DND-41 (cell line): ENCODE results near the gene ACTA2.

ENCODE experiments used
- ATAC-seq: fragments of 200-7000 bp; cut with Tn5 transposase; 3 replicates; pipeline ENCODE4 v1.9.1; 2021; ENCODE audit warnings: low read depth; ENCODE audit not compliant: insufficient read depth
- DNase-seq: peaks from one replicate; pipeline ENCODE4 v3.0.0-alpha.2; 2020
- H2AFZ ChIP-seq: 2 replicates; pipeline ENCODE4 v1.6.0; 2012; ENCODE audit warnings: low read depth, low read length
- H3K27ac ChIP-seq: 2 replicates; pipeline ENCODE4 v1.5.1; 2012; ENCODE audit warnings: low read length, inconsistent platforms
- H3K27me3 ChIP-seq: fragments of 200-600 bp; sonication (generic); 2 replicates; pipeline ENCODE4 v1.6.0; 2012; ENCODE audit warnings: low read length, mild to moderate bottlenecking, inconsistent platforms; ENCODE audit not compliant: insufficient read depth, poor library complexity
- H3K36me3 ChIP-seq: 2 replicates; pipeline ENCODE4 v1.5.1; 2012; ENCODE audit warnings: low read length, inconsistent platforms; ENCODE audit not compliant: insufficient read depth
- H3K4me1 ChIP-seq: 2 replicates; pipeline ENCODE4 v1.5.1; 2012; ENCODE audit warnings: mild to moderate bottlenecking, low read length; ENCODE audit not compliant: insufficient read depth
- H3K4me2 ChIP-seq: 2 replicates; pipeline ENCODE4 v1.6.0; 2012; ENCODE audit warnings: mild to moderate bottlenecking, moderate library complexity, low read length, inconsistent platforms; ENCODE audit not compliant: insufficient read depth
- H3K4me3 ChIP-seq, 2 experiments: fragments of 200-600 bp in 1 of 2; shearing (Covaris generic) in 1 of 2; 2 replicates each; pipeline ENCODE4 v1.5.1; 2012 to 2016; ENCODE audit warnings: inconsistent platforms in 2 of 2, low read length in 2 of 2, mild to moderate bottlenecking in 2 of 2, low read depth in 1 of 2, moderate library complexity in 1 of 2
- H3K79me2 ChIP-seq: 2 replicates; pipeline ENCODE4 v1.6.0; 2012; ENCODE audit warnings: low read length, inconsistent platforms; ENCODE audit not compliant: insufficient read depth
- H3K9ac ChIP-seq: 2 replicates; pipeline ENCODE4 v1.6.0; 2012; ENCODE audit warnings: low read depth, mild to moderate bottlenecking, inconsistent platforms, low read length, moderate library complexity
- H3K9me3 ChIP-seq: 2 replicates; pipeline ENCODE4 v1.5.1; 2012; ENCODE audit warnings: low read length, moderate library complexity, mild to moderate bottlenecking, inconsistent platforms; ENCODE audit not compliant: insufficient read depth, severe bottlenecking
- H4K20me1 ChIP-seq: 2 replicates; pipeline ENCODE4 v1.6.0; 2012; ENCODE audit warnings: low read length; ENCODE audit not compliant: insufficient read depth
- CTCF ChIP-seq: IDR thresholded peaks from 2 replicates; pipeline ENCODE4 v1.5.1; 2012; ENCODE audit warnings: borderline replicate concordance, low read length, moderate library complexity, mild to moderate bottlenecking; ENCODE audit not compliant: poor library complexity, severe bottlenecking; ENCODE audit errors: extremely low read depth
- EZH2 ChIP-seq: IDR thresholded peaks from 3 replicates; pipeline ENCODE4 v1.6.1; 2012; ENCODE audit warnings: borderline replicate concordance, low read depth, mild to moderate bottlenecking, moderate library complexity, low read length, inconsistent platforms; ENCODE audit not compliant: severe bottlenecking

The ACTA2 gene

GRCh38 chr10:88889559-88890337, 62.8 kb downstream of the ACTA2 start:
- no peak overlapping the region for H3K4me3 ChIP-seq
- TF ChIP-seq CTCF (no peak), EZH2 (no peak)
- peaks cover 18% of the 10 kb centered on the region for H3K36me3 ChIP-seq
- H2AFZ ChIP-seq, result no peak overlapping the region
- peaks cover 21% of the 10 kb centered on the region for H3K4me1 ChIP-seq
- H3K9ac ChIP-seq, result no peak overlapping the region
- DNase-seq, result no peak
- no peak for ATAC-seq
- H3K4me2 ChIP-seq, result no peak overlapping the region
- no peaks in the 10 kb centered on the region for H3K27me3 ChIP-seq
- H4K20me1 ChIP-seq, result peaks cover 36% of the 10 kb centered on the region
- H3K27ac ChIP-seq, result no peak overlapping the region
- H3K9me3 ChIP-seq, result no peaks in the 10 kb centered on the region
- H3K79me2 ChIP-seq, result peaks cover 96% of the 10 kb centered on the region

GRCh38 chr10:88888810-88889445, 63.6 kb downstream of the ACTA2 start:
- no peak overlapping the region for H3K9ac ChIP-seq
- no peak for ATAC-seq

GRCh38 chr10:88886557-88886956, 66.0 kb downstream of the ACTA2 start:
- Histone ChIP-seq H3K27me3 (no peaks in the 10 kb centered on the region), H3K9me3 (no peaks in the 10 kb centered on the region), H3K4me1 (peaks cover 49% of the 10 kb centered on the region), H3K36me3 (peaks cover 31% of the 10 kb centered on the region), H3K4me3 (no peak overlapping the region), H3K79me2 (peaks cover 100% of the 10 kb centered on the region), H2AFZ (no peak overlapping the region), H3K4me2 (peak overlapping the region; percentile 14; the same call in 1 of the 2 replicates), H4K20me1 (peaks cover 38% of the 10 kb centered on the region), H3K27ac (no peak overlapping the region), H3K9ac (no peak overlapping the region)
- no peak for TF ChIP-seq CTCF
- no peak for TF ChIP-seq EZH2
- DNase-seq (no peak), ATAC-seq (peak; percentile 43; the same call in 1 of the 3 replicates)

More at GRCh38 chr10:88888810-88889445, 63.6 kb downstream of the ACTA2 start:
- TF ChIP-seq EZH2 (no peak), CTCF (no peak)
- no peak overlapping the region for H3K27ac ChIP-seq
- no peak overlapping the region for H3K4me3 ChIP-seq
- peaks cover 98% of the 10 kb centered on the region for H3K79me2 ChIP-seq
- no peak overlapping the region for H2AFZ ChIP-seq
- peaks cover 43% of the 10 kb centered on the region for H4K20me1 ChIP-seq
- no peak for DNase-seq
- H3K9me3 ChIP-seq, result no peaks in the 10 kb centered on the region
- no peak overlapping the region for H3K4me2 ChIP-seq
- H3K4me1 ChIP-seq, result peaks cover 29% of the 10 kb centered on the region
- no peaks in the 10 kb centered on the region for H3K27me3 ChIP-seq
- peaks cover 18% of the 10 kb centered on the region for H3K36me3 ChIP-seq
